Neural progenitor cell (in vitro differentiated cells): ENCODE results near the gene ZBTB5. TPM values are rescaled to one million over a fixed set of nuclear protein-coding genes. Genes with fewer than 3 reads are reported as not detected.

Experiments
- DNase-seq: peaks from one replicate; pipeline ENCODE4 v3.0.0-alpha.2; 2016; ENCODE audit warnings: low spot score
- H2AFZ ChIP-seq: fragments of 200-600 bp; sonication (generic); replicated peaks from 2 replicates; pipeline ENCODE4 v1.6.1; 2016; ENCODE audit warnings: antibody characterized with exemption
- H3F3A ChIP-seq: fragments of 200-600 bp; sonication (generic); 2 replicates; pipeline ENCODE4 v1.6.1; 2016; ENCODE audit warnings: antibody characterized with exemption, low read depth
- H3K27ac ChIP-seq: fragments of 200-600 bp; sonication (generic); 2 replicates; pipeline ENCODE4 v1.5.1; 2016; ENCODE audit warnings: mild to moderate bottlenecking
- H3K27me3 ChIP-seq: fragments of 200-600 bp; sonication (generic); 2 replicates; pipeline ENCODE4 v1.6.1; 2016; ENCODE audit warnings: mild to moderate bottlenecking, moderate library complexity
- H3K36me3 ChIP-seq: fragments of 200-600 bp; sonication (generic); 2 replicates; pipeline ENCODE4 v1.5.1; 2016
- H3K4me1 ChIP-seq: fragments of 200-600 bp; sonication (generic); 2 replicates; pipeline ENCODE4 v1.6.1; 2016; ENCODE audit warnings: mixed run types
- H3K4me2 ChIP-seq: fragments of 200-600 bp; sonication (generic); 2 replicates; pipeline ENCODE4 v1.6.1; 2016
- H3K4me3 ChIP-seq: fragments of 200-600 bp; sonication (generic); 2 replicates; pipeline ENCODE4 v1.5.1; 2016
- H3K79me2 ChIP-seq: fragments of 200-600 bp; sonication (generic); 2 replicates; pipeline ENCODE4 v1.6.1; 2016; ENCODE audit warnings: low read depth
- H3K9ac ChIP-seq: fragments of 200-600 bp; sonication (generic); 2 replicates; pipeline ENCODE4 v1.6.1; 2016
- H3K9me3 ChIP-seq: fragments of 200-600 bp; sonication (generic); 2 replicates; pipeline ENCODE4 v1.5.1; 2016; ENCODE audit warnings: low read depth
- H4K20me1 ChIP-seq: fragments of 200-600 bp; sonication (generic); 2 replicates; pipeline ENCODE4 v1.6.1; 2016; ENCODE audit warnings: low read depth
- H3K27ac Mint-ChIP-seq: 3 replicates; pipeline ENCODE4 v1.8.0; 2021; ENCODE audit warnings: mixed read lengths
- H3K27me3 Mint-ChIP-seq: 2 replicates; pipeline ENCODE4 v1.8.0; 2022; ENCODE audit warnings: low read depth, mild to moderate bottlenecking, inconsistent platforms, moderate library complexity, mixed read lengths; ENCODE audit not compliant: insufficient read depth
- H3K36me3 Mint-ChIP-seq: 3 replicates; pipeline ENCODE4 v1.8.0; 2021; ENCODE audit warnings: mixed read lengths
- H3K4me1 Mint-ChIP-seq: 3 replicates; pipeline ENCODE4 v1.8.0; 2021; ENCODE audit warnings: mixed read lengths
- H3K4me3 Mint-ChIP-seq: 3 replicates; pipeline ENCODE4 v1.8.0; 2021; ENCODE audit warnings: mild to moderate bottlenecking, moderate library complexity, mixed read lengths
- H3K9me3 Mint-ChIP-seq: 3 replicates; pipeline ENCODE4 v1.8.0; 2020; ENCODE audit warnings: mixed read lengths
- EZH2 ChIP-seq: fragments of 200-600 bp; sonication (generic); IDR thresholded peaks from 2 replicates; pipeline ENCODE4 v1.6.1; 2017; ENCODE audit warnings: antibody characterized with exemption, mild to moderate bottlenecking, moderate library complexity
- EZH2phosphoT487 ChIP-seq: fragments of 200-600 bp; sonication (generic); IDR thresholded peaks from 2 replicates; pipeline ENCODE4 v1.6.1; 2017; ENCODE audit warnings: antibody characterized with exemption
- total RNA-seq: library from RNA; depleted of rRNA; stranded (reverse); fragments of >200 nt; gene quantifications from 2 replicates; pipeline ENCODE4 v1.2.3, GENCODE V29; 2015; ENCODE audit warnings: low replicate concordance
- TF ChIP-seq, protein P1 (sequence below): fragments of 200-600 bp; sonication (generic); IDR thresholded peaks from 2 replicates; pipeline ENCODE4 v1.5.1; 2017; ENCODE audit warnings: antibody characterized with exemption, mild to moderate bottlenecking

ZBTB5 gene
- total RNA-seq, 1 donor from 2014 or later, result 24.1 TPM

DNA sequence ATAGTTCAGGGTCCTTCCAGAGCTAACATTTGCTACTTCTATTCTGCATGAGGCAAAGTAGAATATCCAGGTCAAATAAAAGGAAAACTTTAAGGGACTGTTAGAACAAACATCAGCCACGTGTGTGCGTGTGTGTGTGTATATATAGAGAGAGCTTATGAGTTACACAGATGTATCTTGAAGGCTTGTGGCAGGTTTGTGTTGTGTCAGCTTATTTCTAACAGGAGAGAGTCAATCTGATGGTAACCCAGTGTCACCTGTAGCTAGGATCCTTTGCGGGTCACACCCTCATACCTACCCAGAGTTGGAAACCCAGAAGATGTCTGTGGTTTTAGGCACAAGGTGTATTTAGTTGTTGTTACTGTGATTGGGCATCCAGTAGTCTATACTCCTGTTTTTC lies 33.2 kb upstream of the ZBTB5 start:
- no peaks in the 10 kb centered on the region for H3F3A ChIP-seq
- no peaks in the 10 kb centered on the region for H3K9me3 ChIP-seq
- no peak overlapping the region for H3K9ac ChIP-seq
- H3K27me3 Mint-ChIP-seq, result no peaks in the 10 kb centered on the region
- H3K4me2 ChIP-seq, result no peak overlapping the region
- no peaks in the 10 kb centered on the region for H3K79me2 ChIP-seq
- DNase-seq, result no peak
- no peaks in the 10 kb centered on the region for H3K9me3 Mint-ChIP-seq
- peaks cover 6% of the 10 kb centered on the region for H3K36me3 ChIP-seq
- no peak overlapping the region for H3K27ac ChIP-seq
- H3K4me3 ChIP-seq, result no peak overlapping the region
- no peak overlapping the region for H3K27ac Mint-ChIP-seq
- no peaks in the 10 kb centered on the region for H3K27me3 ChIP-seq
- H3K36me3 Mint-ChIP-seq, result peaks cover 43% of the 10 kb centered on the region
- no peak overlapping the region for H3K4me3 Mint-ChIP-seq
- no peaks in the 10 kb centered on the region for H3K4me1 ChIP-seq
- TF ChIP-seq EZH2phosphoT487 (no peak), EZH2 (no peak)
- TF ChIP-seq, protein P1, sequence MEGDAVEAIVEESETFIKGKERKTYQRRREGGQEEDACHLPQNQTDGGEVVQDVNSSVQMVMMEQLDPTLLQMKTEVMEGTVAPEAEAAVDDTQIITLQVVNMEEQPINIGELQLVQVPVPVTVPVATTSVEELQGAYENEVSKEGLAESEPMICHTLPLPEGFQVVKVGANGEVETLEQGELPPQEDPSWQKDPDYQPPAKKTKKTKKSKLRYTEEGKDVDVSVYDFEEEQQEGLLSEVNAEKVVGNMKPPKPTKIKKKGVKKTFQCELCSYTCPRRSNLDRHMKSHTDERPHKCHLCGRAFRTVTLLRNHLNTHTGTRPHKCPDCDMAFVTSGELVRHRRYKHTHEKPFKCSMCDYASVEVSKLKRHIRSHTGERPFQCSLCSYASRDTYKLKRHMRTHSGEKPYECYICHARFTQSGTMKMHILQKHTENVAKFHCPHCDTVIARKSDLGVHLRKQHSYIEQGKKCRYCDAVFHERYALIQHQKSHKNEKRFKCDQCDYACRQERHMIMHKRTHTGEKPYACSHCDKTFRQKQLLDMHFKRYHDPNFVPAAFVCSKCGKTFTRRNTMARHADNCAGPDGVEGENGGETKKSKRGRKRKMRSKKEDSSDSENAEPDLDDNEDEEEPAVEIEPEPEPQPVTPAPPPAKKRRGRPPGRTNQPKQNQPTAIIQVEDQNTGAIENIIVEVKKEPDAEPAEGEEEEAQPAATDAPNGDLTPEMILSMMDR, result no peak
- no peak overlapping the region for H2AFZ ChIP-seq
- H3K4me1 Mint-ChIP-seq, result no peaks in the 10 kb centered on the region
- H4K20me1 ChIP-seq, result no peaks in the 10 kb centered on the region

- H3K9me3 ChIP-seq, result no peaks in the 10 kb centered on the region
- no peaks in the 10 kb centered on the region for H4K20me1 ChIP-seq
- H3K36me3 ChIP-seq, result peaks cover 6% of the 10 kb centered on the region
- Mint-ChIP-seq H3K9me3 (no peaks in the 10 kb centered on the region), H3K27me3 (no peaks in the 10 kb centered on the region), H3K4me3 (no peak overlapping the region), H3K36me3 (peaks cover 43% of the 10 kb centered on the region), H3K27ac (no peak overlapping the region), H3K4me1 (no peaks in the 10 kb centered on the region)
- H3K79me2 ChIP-seq, result no peaks in the 10 kb centered on the region
- no peaks in the 10 kb centered on the region for H3F3A ChIP-seq
- no peaks in the 10 kb centered on the region for H3K27me3 ChIP-seq
- TF ChIP-seq EZH2phosphoT487 (no peak), EZH2 (no peak)
- TF ChIP-seq, protein P1, result no peak
- H3K4me2 ChIP-seq, result no peak overlapping the region
- H3K4me1 ChIP-seq, result no peaks in the 10 kb centered on the region
- no peak overlapping the region for H3K27ac ChIP-seq
- no peak for DNase-seq
- no peak overlapping the region for H3K4me3 ChIP-seq
- H2AFZ ChIP-seq, result no peak overlapping the region
- H3K9ac ChIP-seq, result no peak overlapping the region
These were observed 32.1 kb upstream of the ZBTB5 start for GRCh38 chr9:37497320-37497719.

DNA sequence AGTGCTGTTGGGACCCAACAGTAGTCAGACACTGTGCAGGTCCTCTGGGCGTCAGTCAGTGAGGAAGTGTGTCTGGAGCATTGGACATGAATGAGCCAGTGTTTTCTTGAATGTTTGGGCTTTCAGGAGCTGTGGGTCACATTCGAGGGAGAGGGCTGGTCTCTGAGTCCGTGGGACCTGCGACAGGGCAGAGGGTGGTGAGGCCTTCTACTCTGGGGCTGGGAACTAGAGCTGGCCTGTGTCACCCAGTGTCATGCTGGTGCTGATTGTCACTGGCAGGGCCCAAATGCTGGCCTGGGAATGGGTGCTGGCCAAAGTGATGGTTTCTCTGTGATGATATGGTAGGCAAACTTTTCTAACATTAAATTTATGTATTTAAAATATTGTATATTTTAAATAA lies 30.8 kb upstream of the ZBTB5 start:
- Histone ChIP-seq H3K79me2 (no peaks in the 10 kb centered on the region), H3K36me3 (no peaks in the 10 kb centered on the region), H3F3A (no peaks in the 10 kb centered on the region), H4K20me1 (no peaks in the 10 kb centered on the region), H2AFZ (no peak overlapping the region), H3K9me3 (no peaks in the 10 kb centered on the region), H3K4me3 (no peak overlapping the region), H3K27ac (no peak overlapping the region), H3K9ac (no peak overlapping the region), H3K27me3 (no peaks in the 10 kb centered on the region), H3K4me2 (no peak overlapping the region), H3K4me1 (no peaks in the 10 kb centered on the region)
- Mint-ChIP-seq H3K27me3 (no peaks in the 10 kb centered on the region), H3K9me3 (no peaks in the 10 kb centered on the region), H3K4me1 (no peaks in the 10 kb centered on the region), H3K4me3 (no peak overlapping the region), H3K36me3 (peaks cover 40% of the 10 kb centered on the region), H3K27ac (no peak overlapping the region)
- DNase-seq, result no peak
- TF ChIP-seq, protein P1, result no peak
- TF ChIP-seq EZH2phosphoT487, result no peak
- no peak for TF ChIP-seq EZH2
